AG04450 (cell line): ENCODE data around the gene FOXF1. TPM values are rescaled to one million over a fixed set of nuclear protein-coding genes. Genes with fewer than 3 reads are reported as not detected.

ENCODE experiments used
- CTCF ChIA-PET: fragments of 300-600, 350-600 bp; formaldehyde crosslinking; extraction: SDS; loops from one replicate; lab custom pipeline; 2022; ENCODE audit warnings: antibody characterized with exemption, inconsistent platforms; lab: Charles Lee
- POLR2A ChIA-PET: fragments of 350-600 bp; formaldehyde crosslinking; extraction: SDS; loops from one replicate; lab custom pipeline; 2021; ENCODE audit warnings: antibody characterized with exemption, inconsistent platforms; lab: Yijun Ruan, JAX
- DNase-seq: peaks from one replicate; pipeline ENCODE4 v3.0.0-alpha.2; 2011; ENCODE audit warnings: low read depth, low spot score
- H3K27ac ChIP-seq: one replicate; pipeline ENCODE4 v1.5.1; 2012; ENCODE audit warnings: low read depth, low read length, control low read depth
- H3K27me3 ChIP-seq: one replicate; pipeline ENCODE4 v1.6.0; 2012; ENCODE audit warnings: low read length; ENCODE audit not compliant: control insufficient read depth, insufficient read depth
- H3K4me3 ChIP-seq: 2 replicates; pipeline ENCODE4 v1.5.1; 2011; ENCODE audit warnings: mild to moderate bottlenecking, low read depth, low read length, control low read depth
- H3K9me3 ChIP-seq: 2 replicates; pipeline ENCODE4 v1.5.1; 2012; ENCODE audit warnings: low read length; ENCODE audit not compliant: control insufficient read depth, insufficient read depth
- polyA plus RNA-seq: library from polyadenylated mRNA; depleted of rRNA; stranded (reverse); fragments of >200 nt; gene quantifications from 2 replicates; pipeline ENCODE4 v1.2.3, GENCODE V29; 2011
- TF ChIP-seq, protein P1 (sequence below): IDR thresholded peaks from 2 replicates; pipeline ENCODE4 v1.5.1; 2011; ENCODE audit warnings: low read depth, low read length, control low read depth, inconsistent platforms

The FOXF1 gene
- polyA plus RNA-seq, 1 experiment: 61.0 TPM

DNA sequence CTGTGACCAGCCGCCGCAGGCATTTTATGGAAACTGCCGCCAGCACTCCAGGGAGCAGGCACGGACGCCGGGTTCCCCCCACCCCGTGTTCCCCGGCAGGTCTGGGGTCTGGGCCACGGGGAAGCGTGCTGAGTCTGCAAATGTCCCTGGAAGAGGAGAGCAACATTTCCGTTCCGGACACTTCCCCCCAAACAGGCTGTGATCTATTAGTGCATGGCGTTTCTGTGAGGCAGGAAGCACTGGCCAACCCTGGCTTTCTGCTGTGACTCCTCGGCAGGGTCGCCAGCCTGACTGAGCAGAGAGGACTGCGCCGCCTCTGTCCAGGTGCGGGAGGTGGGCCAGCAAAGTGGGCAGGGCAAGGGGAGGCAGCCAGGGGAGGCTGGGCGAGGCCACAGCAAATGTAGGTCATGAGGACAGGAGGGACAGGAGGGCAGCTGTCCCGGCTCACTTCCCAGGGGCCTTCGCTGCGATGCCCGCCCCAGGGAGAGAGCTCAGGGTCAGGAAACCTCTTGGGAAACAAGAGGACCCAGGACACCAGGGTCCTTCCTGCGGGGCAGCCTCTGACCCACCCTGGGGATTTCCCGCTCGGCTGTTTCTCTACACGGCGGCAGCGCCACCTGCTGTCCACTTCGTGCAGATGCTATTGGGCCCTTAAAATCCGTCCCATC lies 9.5 kb downstream of the FOXF1 start:
- DNase-seq: peak; percentile 51
- CTCF ChIA-PET: interaction anchor here (0.6 to 2.3 kb wide), 24 partner anchors 8 to 699 kb away, joined by 3 to 14 read pairs (median 3); no protein-coding TSS in a partner anchor
- Histone ChIP-seq H3K9me3 (peaks cover 9% of the 10 kb centered on the region; the same call in 1 of the 2 replicates), H3K27me3 (no peaks in the 10 kb centered on the region), H3K4me3 (peak overlapping the region; percentile 42), H3K27ac (peak overlapping the region; percentile 47)
- TF ChIP-seq, protein P1, sequence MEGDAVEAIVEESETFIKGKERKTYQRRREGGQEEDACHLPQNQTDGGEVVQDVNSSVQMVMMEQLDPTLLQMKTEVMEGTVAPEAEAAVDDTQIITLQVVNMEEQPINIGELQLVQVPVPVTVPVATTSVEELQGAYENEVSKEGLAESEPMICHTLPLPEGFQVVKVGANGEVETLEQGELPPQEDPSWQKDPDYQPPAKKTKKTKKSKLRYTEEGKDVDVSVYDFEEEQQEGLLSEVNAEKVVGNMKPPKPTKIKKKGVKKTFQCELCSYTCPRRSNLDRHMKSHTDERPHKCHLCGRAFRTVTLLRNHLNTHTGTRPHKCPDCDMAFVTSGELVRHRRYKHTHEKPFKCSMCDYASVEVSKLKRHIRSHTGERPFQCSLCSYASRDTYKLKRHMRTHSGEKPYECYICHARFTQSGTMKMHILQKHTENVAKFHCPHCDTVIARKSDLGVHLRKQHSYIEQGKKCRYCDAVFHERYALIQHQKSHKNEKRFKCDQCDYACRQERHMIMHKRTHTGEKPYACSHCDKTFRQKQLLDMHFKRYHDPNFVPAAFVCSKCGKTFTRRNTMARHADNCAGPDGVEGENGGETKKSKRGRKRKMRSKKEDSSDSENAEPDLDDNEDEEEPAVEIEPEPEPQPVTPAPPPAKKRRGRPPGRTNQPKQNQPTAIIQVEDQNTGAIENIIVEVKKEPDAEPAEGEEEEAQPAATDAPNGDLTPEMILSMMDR: peak; percentile 92
- POLR2A ChIA-PET: interaction anchor here (0.6 to 1.3 kb wide), 4 partner anchors 9 to 211 kb away, joined by 3 to 5 read pairs (median 4); partner anchors contain the start of gene FOXF1

DNA sequence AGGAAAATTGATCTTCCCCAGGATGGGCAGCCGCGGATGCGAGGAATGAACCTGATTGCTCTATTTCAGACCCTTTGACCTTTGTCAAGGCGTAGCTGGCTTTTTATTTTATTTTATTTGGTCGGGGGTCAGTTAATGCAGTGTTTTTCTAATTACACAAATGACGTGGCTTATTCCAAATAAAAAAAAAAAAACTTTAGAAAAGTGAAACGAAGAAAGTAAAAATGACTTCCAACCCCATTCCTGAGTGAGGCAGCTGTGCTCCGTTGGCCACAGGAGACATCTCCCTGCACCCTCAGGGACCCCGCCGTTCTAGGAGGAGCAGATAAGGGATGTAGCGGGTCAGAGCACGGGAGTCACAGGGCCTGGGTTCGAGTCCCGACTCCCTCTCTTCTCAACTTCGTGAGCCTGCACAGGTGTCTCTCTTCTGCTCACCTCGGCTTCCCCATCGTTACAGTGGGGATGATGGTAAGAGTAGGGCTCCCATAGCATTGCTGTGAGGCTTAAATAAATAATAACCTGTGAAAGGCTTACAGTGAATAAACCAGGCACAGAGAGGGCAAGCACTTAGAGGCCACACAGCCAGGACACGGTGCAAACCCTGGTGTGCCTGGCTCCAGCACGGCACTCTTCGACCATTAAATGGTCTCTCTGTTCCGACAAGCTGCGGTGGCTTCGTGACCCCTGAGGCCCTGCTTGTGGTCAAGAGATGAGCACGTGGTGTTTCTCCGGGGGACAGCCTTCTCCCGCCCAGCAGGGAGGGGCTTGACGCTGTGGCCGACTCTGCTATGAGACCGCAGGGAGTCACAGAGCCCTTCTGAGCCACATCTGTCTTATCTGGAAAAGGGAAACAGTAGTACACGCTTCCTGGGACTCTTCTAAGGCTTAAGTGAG lies 10.2 kb downstream of the FOXF1 start:
- H3K4me3 ChIP-seq: peak overlapping the region; percentile 42
- H3K9me3 ChIP-seq: peaks cover 7% of the 10 kb centered on the region; the same call in 1 of the 2 replicates
- no peak overlapping the region for H3K27ac ChIP-seq
- DNase-seq: no peak
- no peaks in the 10 kb centered on the region for H3K27me3 ChIP-seq
- POLR2A ChIA-PET: interaction anchor here (0.6 to 1.1 kb wide), 5 partner anchors 10 to 453 kb away, joined by 3 to 5 read pairs (median 3); no protein-coding TSS in a partner anchor
- CTCF ChIA-PET: interaction anchor here (0.6 to 2.3 kb wide), 22 partner anchors 8 to 700 kb away, joined by 3 to 14 read pairs (median 3); no protein-coding TSS in a partner anchor
- TF ChIP-seq, protein P1: no peak

DNA sequence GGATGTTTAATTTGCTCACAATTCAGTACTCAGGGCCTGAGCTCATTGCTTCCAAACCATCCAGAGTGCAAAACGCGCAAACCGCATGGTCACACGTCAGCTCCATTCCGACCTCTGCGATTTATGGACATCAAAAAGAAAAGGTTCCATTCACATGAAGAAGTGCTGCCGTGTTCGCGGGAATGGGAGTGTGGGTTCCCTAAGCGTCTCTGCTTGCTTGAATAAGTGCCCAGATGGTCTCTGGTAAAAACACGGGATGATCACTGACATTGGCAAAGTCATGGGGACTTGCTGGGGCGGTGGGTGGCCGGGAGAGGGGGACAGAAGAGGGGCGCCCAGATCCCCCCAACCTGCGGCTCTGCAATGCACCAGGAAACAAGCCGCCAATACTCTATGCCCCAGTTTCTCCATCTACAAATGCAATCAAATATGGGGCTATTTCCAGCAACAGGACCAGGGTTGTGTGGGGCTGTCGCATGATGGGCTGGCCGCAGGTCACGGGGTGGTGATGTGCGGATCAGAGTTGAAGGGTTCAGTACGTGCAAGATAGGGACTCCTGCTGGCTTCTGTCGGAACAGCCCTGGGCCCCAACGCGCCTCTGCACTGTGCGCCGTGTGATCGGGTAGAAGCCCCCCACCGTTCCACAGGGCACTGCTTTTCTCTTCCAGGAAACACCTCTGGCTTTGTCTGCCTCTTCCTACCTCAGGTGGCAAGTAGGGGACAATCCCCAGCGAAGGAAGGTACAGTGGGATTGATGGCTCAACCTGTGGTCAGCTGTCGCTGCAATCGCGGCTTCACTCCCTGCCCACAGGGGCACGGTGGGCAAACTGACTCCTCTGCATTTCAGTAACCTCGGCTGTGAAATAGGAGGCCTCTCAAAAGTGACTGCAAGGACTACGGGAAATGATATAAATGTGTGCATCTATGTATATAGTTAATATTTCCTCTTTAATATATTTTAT lies 11.2 kb downstream of the FOXF1 start:
- no peak overlapping the region for H3K27ac ChIP-seq
- POLR2A ChIA-PET: interaction anchor here (1.1 kb wide), 1 partner anchor 299 kb away, joined by 3 read pairs; no protein-coding TSS in a partner anchor
- no peak overlapping the region for H3K4me3 ChIP-seq
- CTCF ChIA-PET: interaction anchor here (1.5 to 2.3 kb wide), 4 partner anchors 9 to 701 kb away, joined by 4 to 14 read pairs (median 10); no protein-coding TSS in a partner anchor
- H3K27me3 ChIP-seq: no peaks in the 10 kb centered on the region
- TF ChIP-seq, protein P1: peak; percentile 6; the same call in 1 of the 2 replicates
- DNase-seq: no peak
- no peaks in the 10 kb centered on the region for H3K9me3 ChIP-seq

DNA sequence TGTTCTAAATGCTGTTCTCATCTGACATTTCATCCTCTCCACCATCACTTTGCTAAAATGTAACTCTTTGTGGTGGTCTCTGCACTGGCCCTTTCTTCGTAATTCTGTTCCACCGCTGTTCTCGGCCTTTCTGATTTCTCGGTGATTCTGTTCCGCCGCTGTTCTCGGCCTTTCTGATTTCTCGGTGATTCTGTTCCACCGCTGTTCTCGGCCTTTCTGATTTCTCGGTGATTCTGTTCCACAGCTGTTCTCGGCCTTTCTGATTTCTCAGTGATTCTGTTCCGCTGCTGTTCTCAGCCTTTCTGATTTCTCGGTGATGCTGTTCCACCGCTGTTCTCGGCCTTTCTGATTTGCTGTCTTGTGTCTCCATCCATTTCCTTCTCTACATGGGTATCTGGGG lies 12.3 kb downstream of the FOXF1 start:
- Histone ChIP-seq H3K9me3 (peaks cover 3% of the 10 kb centered on the region; the same call in 1 of the 2 replicates), H3K4me3 (no peak overlapping the region), H3K27me3 (no peaks in the 10 kb centered on the region), H3K27ac (no peak overlapping the region)
- DNase-seq: no peak
- TF ChIP-seq, protein P1: no peak
- POLR2A ChIA-PET: no interaction called here
- CTCF ChIA-PET: no interaction called here
